Fibroblast of lung (primary cell): ENCODE data around the gene FPR1. TPM values are rescaled to one million over a fixed set of nuclear protein-coding genes. Genes with fewer than 3 reads are reported as not detected.

Experiments
- DNase-seq, 2 donors: peaks; one replicate each; pipeline versions ENCODE4 v3.0.0 to v3.0.0-alpha.2; 2010; ENCODE audit warnings: low read depth in 2 of 2
- H2AFZ ChIP-seq: 2 replicates; pipeline ENCODE4 v1.5.1; 2012; ENCODE audit warnings: low read length, control low read depth, inconsistent platforms
- H3K27ac ChIP-seq: 2 replicates; pipeline ENCODE4 v1.5.1; 2011; ENCODE audit warnings: low read length, control low read depth; ENCODE audit not compliant: insufficient read depth
- H3K27me3 ChIP-seq: 2 replicates; pipeline ENCODE4 v1.5.1; 2011; ENCODE audit warnings: mild to moderate bottlenecking, low read length; ENCODE audit not compliant: control insufficient read depth, insufficient read depth
- H3K36me3 ChIP-seq: 2 replicates; pipeline ENCODE4 v1.5.1; 2011; ENCODE audit warnings: low read length; ENCODE audit not compliant: control insufficient read depth, insufficient read depth
- H3K4me1 ChIP-seq: 2 replicates; pipeline ENCODE4 v1.5.1; 2011; ENCODE audit warnings: low read length; ENCODE audit not compliant: control insufficient read depth, insufficient read depth; ENCODE audit errors: extremely low read depth
- H3K4me2 ChIP-seq: 2 replicates; pipeline ENCODE4 v1.5.1; 2011; ENCODE audit warnings: low read length, control low read depth; ENCODE audit not compliant: insufficient read depth; ENCODE audit errors: extremely low read depth
- H3K4me3 ChIP-seq, 4 experiments: fragments of 200-600 bp in 1 of 4; sonication (generic) in 1 of 4; replicated peaks in 1 of 4; 2 replicates each; pipeline ENCODE4 v1.5.1; 2011 to 2016; ENCODE audit warnings: low read length in 4 of 4, low read depth in 3 of 4, mild to moderate bottlenecking in 3 of 4, control low read depth in 2 of 4, inconsistent platforms in 1 of 4, mixed read lengths in 1 of 4; ENCODE audit not compliant: insufficient read depth in 1 of 4; ENCODE audit errors: control extremely low read depth in 1 of 4
- H3K79me2 ChIP-seq: 2 replicates; pipeline ENCODE4 v1.5.1; 2012; ENCODE audit warnings: mild to moderate bottlenecking, low read length, inconsistent platforms; ENCODE audit not compliant: control insufficient read depth, insufficient read depth
- H3K9ac ChIP-seq: 2 replicates; pipeline ENCODE4 v1.5.1; 2011; ENCODE audit warnings: mild to moderate bottlenecking, low read length, control low read depth; ENCODE audit not compliant: insufficient read depth
- H3K9me3 ChIP-seq: 2 replicates; pipeline ENCODE4 v1.5.1; 2012; ENCODE audit warnings: low read depth, low read length; ENCODE audit not compliant: control insufficient read depth, insufficient read depth
- H4K20me1 ChIP-seq: 2 replicates; pipeline ENCODE4 v1.5.1; 2011; ENCODE audit warnings: low read length; ENCODE audit not compliant: control insufficient read depth, insufficient read depth; ENCODE audit errors: extremely low read depth
- EZH2 ChIP-seq: IDR thresholded peaks from 2 replicates; pipeline ENCODE4 v1.5.1; 2012; ENCODE audit warnings: low read length, control low read depth, mild to moderate bottlenecking; ENCODE audit errors: missing control alignments
- polyA plus RNA-seq, 2 donors: library from polyadenylated mRNA; depleted of rRNA in 1 of 2; stranded (reverse) in 1 of 2; unstranded in 1 of 2; fragments of >200 nt; gene quantifications; 2 replicates each; pipeline ENCODE4 v1.2.1, GENCODE V29; 2011 to 2012; ENCODE audit warnings: missing spikeins in 1 of 2
- total RNA-seq: library from RNA; depleted of rRNA; stranded (reverse); fragments of >200 nt; gene quantifications from 2 replicates; pipeline ENCODE4 v1.2.1, GENCODE V29; 2014
- TF ChIP-seq, protein P1 (sequence below), 2 donors: IDR thresholded peaks in 1 of 2; conservative IDR thresholded peaks in 1 of 2; 1 replicate in 1 of 2; 2 replicates in 1 of 2; pipeline ENCODE4 v1.5.1; 2011 to 2012; ENCODE audit warnings: low read length in 2 of 2, control low read depth in 1 of 2, inconsistent platforms in 1 of 2, low read depth in 1 of 2, mild to moderate bottlenecking in 1 of 2

The FPR1 gene
- total and polyA plus RNA-seq, 2 donors (not counting 1 experiment from before 2014, with no cell fraction given), result 0.14 TPM; not detected in 1

DNA sequence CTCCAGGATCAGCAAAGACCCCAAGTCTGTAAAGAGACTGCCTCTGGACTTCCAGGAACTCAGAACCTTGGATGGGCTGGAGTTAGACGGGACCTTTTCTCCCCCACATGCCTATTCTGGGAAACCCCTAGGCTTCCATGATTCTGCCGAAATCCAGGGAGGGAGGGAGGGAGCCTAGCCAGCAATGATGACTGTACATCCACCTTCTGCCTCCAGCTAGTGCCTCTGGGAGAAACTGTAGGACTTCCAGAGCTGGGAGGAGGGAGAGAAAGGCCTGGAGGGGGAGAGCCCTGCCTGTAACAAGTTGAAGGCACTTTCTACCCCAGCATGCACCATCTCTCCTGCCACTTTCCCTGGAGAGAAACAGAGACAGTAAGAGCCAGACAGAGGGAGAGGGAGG lies 21.9 kb downstream of the FPR1 start:
- Histone ChIP-seq H3K9me3 (no peaks in the 10 kb centered on the region), H3K4me3 (no peak overlapping the region), H3K27ac (no peak overlapping the region), H3K79me2 (no peaks in the 10 kb centered on the region), H3K36me3 (no peaks in the 10 kb centered on the region), H3K4me2 (no peak overlapping the region), H4K20me1 (no peaks in the 10 kb centered on the region), H2AFZ (no peak overlapping the region), H3K4me1 (peaks cover 6% of the 10 kb centered on the region), H3K27me3 (no peaks in the 10 kb centered on the region), H3K9ac (no peak overlapping the region)
- TF ChIP-seq EZH2, result no peak
- TF ChIP-seq, protein P1, sequence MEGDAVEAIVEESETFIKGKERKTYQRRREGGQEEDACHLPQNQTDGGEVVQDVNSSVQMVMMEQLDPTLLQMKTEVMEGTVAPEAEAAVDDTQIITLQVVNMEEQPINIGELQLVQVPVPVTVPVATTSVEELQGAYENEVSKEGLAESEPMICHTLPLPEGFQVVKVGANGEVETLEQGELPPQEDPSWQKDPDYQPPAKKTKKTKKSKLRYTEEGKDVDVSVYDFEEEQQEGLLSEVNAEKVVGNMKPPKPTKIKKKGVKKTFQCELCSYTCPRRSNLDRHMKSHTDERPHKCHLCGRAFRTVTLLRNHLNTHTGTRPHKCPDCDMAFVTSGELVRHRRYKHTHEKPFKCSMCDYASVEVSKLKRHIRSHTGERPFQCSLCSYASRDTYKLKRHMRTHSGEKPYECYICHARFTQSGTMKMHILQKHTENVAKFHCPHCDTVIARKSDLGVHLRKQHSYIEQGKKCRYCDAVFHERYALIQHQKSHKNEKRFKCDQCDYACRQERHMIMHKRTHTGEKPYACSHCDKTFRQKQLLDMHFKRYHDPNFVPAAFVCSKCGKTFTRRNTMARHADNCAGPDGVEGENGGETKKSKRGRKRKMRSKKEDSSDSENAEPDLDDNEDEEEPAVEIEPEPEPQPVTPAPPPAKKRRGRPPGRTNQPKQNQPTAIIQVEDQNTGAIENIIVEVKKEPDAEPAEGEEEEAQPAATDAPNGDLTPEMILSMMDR (conservative IDR thresholded peaks at IDR 0.05 in 1 of 2, IDR thresholded peaks at IDR 0.05 in 1 of 2; ENCODE audit: low read depth in 1 of 2, low read length in 2 of 2), result no peak
- peak in 1 of 2 donors; percentile 50 for DNase-seq

GRCh38 chr19:51727349-51727880 lies 24.3 kb downstream of the FPR1 start:
- no peak overlapping the region for H3K9ac ChIP-seq
- no peak overlapping the region for H3K27ac ChIP-seq
- no peaks in the 10 kb centered on the region for H3K9me3 ChIP-seq
- no peak overlapping the region for H2AFZ ChIP-seq
- H4K20me1 ChIP-seq, result no peaks in the 10 kb centered on the region
- H3K79me2 ChIP-seq, result no peaks in the 10 kb centered on the region
- H3K4me2 ChIP-seq, result no peak overlapping the region
- TF ChIP-seq, protein P1 (conservative IDR thresholded peaks at IDR 0.05 in 1 of 2, IDR thresholded peaks at IDR 0.05 in 1 of 2; ENCODE audit: low read depth in 1 of 2, low read length in 2 of 2), result no peak
- TF ChIP-seq EZH2, result no peak
- no peaks in the 10 kb centered on the region for H3K36me3 ChIP-seq
- no peak overlapping the region for H3K4me3 ChIP-seq
- H3K27me3 ChIP-seq, result peaks cover 8% of the 10 kb centered on the region
- H3K4me1 ChIP-seq, result peaks cover 6% of the 10 kb centered on the region
- DNase-seq, result peak; percentile 41 to 60

GRCh38 chr19:51726049-51726448 lies 25.6 kb downstream of the FPR1 start:
- no peaks in the 10 kb centered on the region for H4K20me1 ChIP-seq
- peaks cover 9% of the 10 kb centered on the region for H3K27me3 ChIP-seq

More at GRCh38 chr19:51726049-51726448, 25.6 kb downstream of the FPR1 start:
- Histone ChIP-seq H3K4me2 (no peak overlapping the region), H3K9me3 (no peaks in the 10 kb centered on the region), H3K36me3 (no peaks in the 10 kb centered on the region), H3K79me2 (no peaks in the 10 kb centered on the region), H3K9ac (no peak overlapping the region), H3K4me1 (peaks cover 6% of the 10 kb centered on the region), H3K4me3 (no peak overlapping the region), H3K27ac (peak overlapping the region; percentile 47), H2AFZ (no peak overlapping the region)
- DNase-seq, result peak; percentile 73 to 77
- TF ChIP-seq, protein P1 (conservative IDR thresholded peaks at IDR 0.05 in 1 of 2, IDR thresholded peaks at IDR 0.05 in 1 of 2; ENCODE audit: low read depth in 1 of 2, low read length in 2 of 2), result no peak
- no peak for TF ChIP-seq EZH2
